IPS-15b (cell line): Measurements from ENCODE around the gene SMIM28.

ENCODE experiments used
- H3K27me3 ChIP-seq: one replicate; pipeline ENCODE4 v1.6.1; 2013; ENCODE audit warnings: low read length; ENCODE audit not compliant: control insufficient read depth, insufficient read depth
- H3K36me3 ChIP-seq: one replicate; pipeline ENCODE4 v1.6.1; 2013; ENCODE audit warnings: low read length; ENCODE audit not compliant: control insufficient read depth, insufficient read depth
- H3K4me1 ChIP-seq: one replicate; pipeline ENCODE4 v1.6.1; 2013; ENCODE audit warnings: mild to moderate bottlenecking, low read length; ENCODE audit not compliant: control insufficient read depth, insufficient read depth
- H3K4me3 ChIP-seq: one replicate; pipeline ENCODE4 v1.5.1; 2013; ENCODE audit warnings: low read depth, low read length
- H3K9ac ChIP-seq: one replicate; pipeline ENCODE4 v1.6.1; 2013; ENCODE audit warnings: low read depth, mild to moderate bottlenecking, low read length
- H3K9me3 ChIP-seq: one replicate; pipeline ENCODE4 v1.6.1; 2013; ENCODE audit warnings: mild to moderate bottlenecking, low read length; ENCODE audit not compliant: control insufficient read depth, insufficient read depth

The SMIM28 gene

GRCh38 chr6:138377844-138378243, at the start of gene SMIM28:
SMIM28 (plus strand) TSS chr6:138377905; CDS start chr6:138378073, 168 bp downstream.
- H3K9me3 ChIP-seq, result no peaks in the 10 kb centered on the region
- H3K9ac ChIP-seq, result no peak within 1 kb of the TSS
- no peak within 1 kb of the TSS for H3K4me3 ChIP-seq

GRCh38 chr6:138328210-138328609, 49.5 kb upstream of the SMIM28 start:
- Histone ChIP-seq H3K9ac (no peak overlapping the region), H3K27me3 (no peaks in the 10 kb centered on the region), H3K4me3 (no peak overlapping the region), H3K36me3 (no peaks in the 10 kb centered on the region), H3K4me1 (peaks cover 25% of the 10 kb centered on the region), H3K9me3 (no peaks in the 10 kb centered on the region)

More at GRCh38 chr6:138377844-138378243, at the start of gene SMIM28:
- Histone ChIP-seq H3K36me3 (no peaks in the 10 kb centered on the region), H3K4me1 (peaks cover 7% of the 10 kb centered on the region), H3K27me3 (no peaks in the 10 kb centered on the region)

- H3K36me3 ChIP-seq, result no peaks in the 10 kb centered on the region
- peaks cover 25% of the 10 kb centered on the region for H3K4me1 ChIP-seq
- H3K9ac ChIP-seq, result no peak overlapping the region
- no peaks in the 10 kb centered on the region for H3K9me3 ChIP-seq
- H3K4me3 ChIP-seq, result no peak overlapping the region
- no peaks in the 10 kb centered on the region for H3K27me3 ChIP-seq
Observed at GRCh38 chr6:138330763-138331162, 46.9 kb upstream of the SMIM28 start.

GRCh38 chr6:138331444-138331843, 46.3 kb upstream of the SMIM28 start:
- Histone ChIP-seq H3K9ac (peak overlapping the region; percentile 9), H3K4me1 (peaks cover 25% of the 10 kb centered on the region), H3K4me3 (peak overlapping the region; percentile 31), H3K27me3 (no peaks in the 10 kb centered on the region), H3K9me3 (no peaks in the 10 kb centered on the region), H3K36me3 (no peaks in the 10 kb centered on the region)

- Histone ChIP-seq H3K36me3 (no peaks in the 10 kb centered on the region), H3K4me3 (peak overlapping the region; percentile 31), H3K27me3 (no peaks in the 10 kb centered on the region), H3K9me3 (no peaks in the 10 kb centered on the region), H3K4me1 (peaks cover 25% of the 10 kb centered on the region), H3K9ac (peak overlapping the region; percentile 9)
Observed at GRCh38 chr6:138331984-138332383, 45.7 kb upstream of the SMIM28 start.

- Histone ChIP-seq H3K4me1 (peaks cover 25% of the 10 kb centered on the region), H3K9ac (no peak overlapping the region), H3K27me3 (no peaks in the 10 kb centered on the region), H3K9me3 (no peaks in the 10 kb centered on the region), H3K36me3 (no peaks in the 10 kb centered on the region), H3K4me3 (no peak overlapping the region)
Observed at GRCh38 chr6:138334000-138334399, 43.7 kb upstream of the SMIM28 start.

- H3K9me3 ChIP-seq, result no peaks in the 10 kb centered on the region
- H3K27me3 ChIP-seq, result no peaks in the 10 kb centered on the region
- no peak overlapping the region for H3K9ac ChIP-seq
- H3K36me3 ChIP-seq, result no peaks in the 10 kb centered on the region
- H3K4me3 ChIP-seq, result no peak overlapping the region
- peaks cover 23% of the 10 kb centered on the region for H3K4me1 ChIP-seq
Observed at GRCh38 chr6:138334963-138335362, 42.7 kb upstream of the SMIM28 start.

- Histone ChIP-seq H3K36me3 (no peaks in the 10 kb centered on the region), H3K9ac (no peak overlapping the region), H3K4me1 (peaks cover 14% of the 10 kb centered on the region), H3K4me3 (no peak overlapping the region), H3K27me3 (no peaks in the 10 kb centered on the region), H3K9me3 (no peaks in the 10 kb centered on the region)
Observed at GRCh38 chr6:138336221-138336620, 41.5 kb upstream of the SMIM28 start.

- no peak overlapping the region for H3K9ac ChIP-seq
Observed at GRCh38 chr6:138337076-138337475, 40.6 kb upstream of the SMIM28 start.

GRCh38 chr6:138339024-138339423, 38.7 kb upstream of the SMIM28 start:
- no peak overlapping the region for H3K4me3 ChIP-seq
- no peaks in the 10 kb centered on the region for H3K4me1 ChIP-seq
- H3K9me3 ChIP-seq, result no peaks in the 10 kb centered on the region
- no peaks in the 10 kb centered on the region for H3K36me3 ChIP-seq
- no peak overlapping the region for H3K9ac ChIP-seq
- H3K27me3 ChIP-seq, result no peaks in the 10 kb centered on the region

More at GRCh38 chr6:138337076-138337475, 40.6 kb upstream of the SMIM28 start:
- Histone ChIP-seq H3K4me1 (peaks cover 9% of the 10 kb centered on the region), H3K9me3 (no peaks in the 10 kb centered on the region), H3K4me3 (no peak overlapping the region), H3K36me3 (no peaks in the 10 kb centered on the region), H3K27me3 (no peaks in the 10 kb centered on the region)

- H3K4me3 ChIP-seq, result no peak overlapping the region
- no peak overlapping the region for H3K9ac ChIP-seq
- no peaks in the 10 kb centered on the region for H3K9me3 ChIP-seq
- H3K4me1 ChIP-seq, result peaks cover 4% of the 10 kb centered on the region
- no peaks in the 10 kb centered on the region for H3K36me3 ChIP-seq
- no peaks in the 10 kb centered on the region for H3K27me3 ChIP-seq
Observed at GRCh38 chr6:138341176-138341575, 36.5 kb upstream of the SMIM28 start.

GRCh38 chr6:138343112-138343511, 34.6 kb upstream of the SMIM28 start:
- Histone ChIP-seq H3K4me3 (no peak overlapping the region), H3K9ac (no peak overlapping the region), H3K9me3 (no peaks in the 10 kb centered on the region), H3K27me3 (no peaks in the 10 kb centered on the region), H3K4me1 (peaks cover 9% of the 10 kb centered on the region), H3K36me3 (no peaks in the 10 kb centered on the region)
